NT2/D1 (cell line): ENCODE data around the gene CYP27A1.

ENCODE experiments used
- SUZ12 ChIP-seq: IDR thresholded peaks from 2 replicates; pipeline ENCODE4 v1.6.1; 2011; ENCODE audit not compliant: insufficient read length, insufficient read depth; ENCODE audit errors: extremely low read depth
- YY1 ChIP-seq: IDR thresholded peaks from 2 replicates; pipeline ENCODE4 v1.6.1; 2011; ENCODE audit not compliant: insufficient read length, insufficient read depth
- ZNF274 ChIP-seq: IDR thresholded peaks from 2 replicates; pipeline ENCODE4 v1.6.1; 2011; ENCODE audit warnings: mild to moderate bottlenecking, low read depth, low read length

GRCh38 chr2:218776488-218776887 is 5.5 kb upstream of the CYP27A1 start:
- TF ChIP-seq YY1 = no peak
- TF ChIP-seq ZNF274 = no peak
- no peak for TF ChIP-seq SUZ12
